IPS-11a (cell line): ENCODE results near the gene CARD9.
"Not testable (repeated sequence)": the region's sequence is repeated elsewhere in the genome, so short reads cannot be mapped to it uniquely, and the experiment has no call there.

Experiments
- H3K4me3 ChIP-seq: one replicate; pipeline ENCODE4 v1.5.1; 2013; ENCODE audit warnings: low read depth, low read length, control low read depth

Gene CARD9

GRCh38 chr9:136373300-136374182, at the start of gene CARD9:
TSS of gene CARD9 (minus strand) at chr9:136373669. CDS start at chr9:136372078, 1,591 bp downstream.
- H3K4me3 ChIP-seq = no peak within 1 kb of the TSS

GRCh38 chr9:136422876-136423275, 49.4 kb upstream of the CARD9 start:
- no peak overlapping the region for H3K4me3 ChIP-seq

- H3K4me3 ChIP-seq = no peak overlapping the region
Observed at GRCh38 chr9:136421791-136422190, 48.3 kb upstream of the CARD9 start.

- no peak overlapping the region for H3K4me3 ChIP-seq
Observed at GRCh38 chr9:136419092-136419420, 45.6 kb upstream of the CARD9 start.

GRCh38 chr9:136418182-136419091, 45.0 kb upstream of the CARD9 start:
- H3K4me3 ChIP-seq = no peak overlapping the region

GRCh38 chr9:136416914-136417313, 43.4 kb upstream of the CARD9 start:
- no peak overlapping the region for H3K4me3 ChIP-seq

- H3K4me3 ChIP-seq = no peak overlapping the region
Observed at GRCh38 chr9:136416427-136416826, 43.0 kb upstream of the CARD9 start.

GRCh38 chr9:136412962-136413361, 39.5 kb upstream of the CARD9 start:
- no peak overlapping the region for H3K4me3 ChIP-seq

GRCh38 chr9:136411378-136411777, 37.9 kb upstream of the CARD9 start:
- peak overlapping the region; percentile 84 for H3K4me3 ChIP-seq

GRCh38 chr9:136410500-136411287, 37.2 kb upstream of the CARD9 start, which contains the start of the genes ENTR1 and PMPCA:
TSS of gene ENTR1 (minus strand) at chr9:136410614. CDS start at chr9:136410397, 217 bp downstream.
TSS of gene PMPCA (plus strand) at chr9:136410658. CDS start at chr9:136410669, 11 bp downstream.
- peak within 1 kb of the TSS; percentile 84 for H3K4me3 ChIP-seq

GRCh38 chr9:136409557-136410455, 36.3 kb upstream of the CARD9 start:
- H3K4me3 ChIP-seq = peak overlapping the region; percentile 67

- H3K4me3 ChIP-seq = no peak overlapping the region
Observed at GRCh38 chr9:136407911-136408310, 34.4 kb upstream of the CARD9 start.

GRCh38 chr9:136407061-136407460, 33.6 kb upstream of the CARD9 start:
- not testable (repeated sequence) for H3K4me3 ChIP-seq

GRCh38 chr9:136405904-136406303, 32.4 kb upstream of the CARD9 start:
- not testable (repeated sequence) for H3K4me3 ChIP-seq

- H3K4me3 ChIP-seq = no peak overlapping the region
Observed at GRCh38 chr9:136405481-136405880, 32.0 kb upstream of the CARD9 start.

- H3K4me3 ChIP-seq = no peak overlapping the region
Observed at GRCh38 chr9:136404801-136405136, 31.3 kb upstream of the CARD9 start.

- no peak overlapping the region for H3K4me3 ChIP-seq
Observed at GRCh38 chr9:136403915-136404800, 30.7 kb upstream of the CARD9 start.

GRCh38 chr9:136403538-136403914, 30.1 kb upstream of the CARD9 start:
- H3K4me3 ChIP-seq = no peak overlapping the region

GRCh38 chr9:136402067-136402466, 28.6 kb upstream of the CARD9 start:
- H3K4me3 ChIP-seq = no peak overlapping the region
